NCI-H128 (cell line): ENCODE data around the gene SPEM3.
A peak's percentile ranks its signal among the peaks of the same experiment; 100 is the strongest.

Experiments used
- DNase-seq: peaks from one replicate; lab custom pipeline; 2025; ENCODE audit not compliant: unreplicated experiment; lab: John Stamatoyannopoulos, UW

Gene SPEM3

DNA sequence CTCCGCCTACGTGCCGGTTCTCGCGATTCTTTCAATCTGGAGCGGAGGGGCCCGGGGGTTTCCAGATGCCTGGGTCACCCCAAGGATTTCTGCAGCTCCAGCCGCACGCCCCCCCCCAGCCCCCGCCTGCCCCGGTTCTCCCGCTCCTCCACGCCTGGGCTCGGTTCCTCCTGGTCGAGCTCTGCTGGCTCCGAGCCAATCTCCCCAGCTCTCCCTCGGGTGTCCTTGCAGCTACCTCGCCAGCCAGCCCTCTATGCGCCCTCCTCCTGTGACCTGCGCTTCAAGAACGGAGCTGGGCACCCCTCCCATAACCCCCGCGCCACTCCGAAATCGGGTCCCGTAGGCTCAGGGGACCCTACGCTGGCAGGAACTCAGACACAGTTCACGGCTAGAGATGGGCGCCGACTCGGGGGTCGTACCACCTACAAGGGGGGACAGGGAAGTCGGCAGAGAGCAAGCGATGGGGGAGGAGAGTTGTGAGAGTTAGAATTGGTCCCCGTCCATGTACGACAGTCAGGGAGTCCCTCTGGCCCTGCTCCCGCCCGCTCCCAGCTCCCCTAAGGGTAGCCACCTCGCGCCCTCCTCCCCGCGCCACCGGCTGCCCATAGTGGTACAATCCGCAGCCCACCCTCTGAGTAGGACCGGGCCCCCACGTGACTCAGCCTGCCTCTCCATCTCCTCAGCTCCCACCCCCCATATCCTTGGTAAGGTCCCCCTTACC, 11.6 kb downstream of the SPEM3 start:
- DNase-seq: peak; percentile 30

DNA sequence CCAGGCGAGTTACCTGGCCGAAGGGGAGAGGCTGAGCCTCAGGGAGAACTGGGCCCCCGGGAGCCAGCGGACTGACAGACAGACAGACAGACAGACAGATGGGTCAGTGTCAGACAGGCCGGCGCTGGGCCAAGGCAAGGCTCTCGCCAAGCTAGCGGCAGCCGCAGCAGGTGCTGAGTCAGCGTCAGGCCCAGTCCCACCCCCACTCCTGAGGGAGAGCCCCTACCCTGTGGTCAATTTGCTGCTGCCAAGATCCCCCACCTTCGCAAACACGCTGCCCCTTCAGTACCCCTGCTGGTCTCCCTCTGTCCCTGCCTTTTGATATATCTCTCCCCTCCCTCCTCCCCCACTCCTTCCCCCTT, 12.2 kb downstream of the SPEM3 start:
- no peak for DNase-seq

DNA sequence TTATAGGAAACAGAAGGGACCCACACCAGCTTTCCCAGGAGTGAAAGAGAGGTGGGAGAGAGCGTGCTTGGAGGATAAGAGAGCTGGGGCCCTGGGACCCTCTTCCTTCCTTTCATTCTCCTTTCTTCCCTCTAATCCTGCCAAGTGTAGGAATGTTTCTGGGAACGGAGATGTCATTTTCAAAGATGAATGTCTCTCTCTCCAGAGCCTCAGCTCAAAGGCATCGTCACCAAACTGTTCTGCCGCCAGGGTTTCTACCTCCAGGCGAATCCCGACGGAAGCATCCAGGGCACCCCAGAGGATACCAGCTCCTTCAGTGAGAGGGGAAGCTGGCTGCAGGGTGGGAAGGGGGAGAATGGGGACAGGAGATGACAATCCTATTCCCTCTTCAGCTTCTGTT, 12.6 kb downstream of the SPEM3 start:
- DNase-seq: no peak

DNA sequence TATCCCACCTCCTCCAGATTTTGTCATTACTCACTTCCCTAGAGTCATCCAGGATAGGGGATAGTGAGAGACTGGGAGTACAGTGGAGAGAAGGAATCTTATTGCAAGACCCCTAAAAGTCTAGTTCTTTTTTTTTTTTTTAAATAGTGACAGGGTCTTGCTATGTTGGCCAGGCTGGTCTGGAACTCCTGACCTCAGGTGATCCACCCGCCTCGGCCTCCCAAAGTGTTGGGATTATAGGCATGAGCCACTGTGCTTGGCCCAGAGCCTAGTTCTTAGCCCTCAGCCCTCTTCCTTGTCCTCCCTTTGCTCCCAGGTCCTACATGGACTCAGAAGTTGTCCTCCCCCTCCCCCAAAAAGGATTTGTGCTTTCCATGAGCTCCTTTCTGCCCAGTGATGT, 13.5 kb downstream of the SPEM3 start:
- no peak for DNase-seq

DNA sequence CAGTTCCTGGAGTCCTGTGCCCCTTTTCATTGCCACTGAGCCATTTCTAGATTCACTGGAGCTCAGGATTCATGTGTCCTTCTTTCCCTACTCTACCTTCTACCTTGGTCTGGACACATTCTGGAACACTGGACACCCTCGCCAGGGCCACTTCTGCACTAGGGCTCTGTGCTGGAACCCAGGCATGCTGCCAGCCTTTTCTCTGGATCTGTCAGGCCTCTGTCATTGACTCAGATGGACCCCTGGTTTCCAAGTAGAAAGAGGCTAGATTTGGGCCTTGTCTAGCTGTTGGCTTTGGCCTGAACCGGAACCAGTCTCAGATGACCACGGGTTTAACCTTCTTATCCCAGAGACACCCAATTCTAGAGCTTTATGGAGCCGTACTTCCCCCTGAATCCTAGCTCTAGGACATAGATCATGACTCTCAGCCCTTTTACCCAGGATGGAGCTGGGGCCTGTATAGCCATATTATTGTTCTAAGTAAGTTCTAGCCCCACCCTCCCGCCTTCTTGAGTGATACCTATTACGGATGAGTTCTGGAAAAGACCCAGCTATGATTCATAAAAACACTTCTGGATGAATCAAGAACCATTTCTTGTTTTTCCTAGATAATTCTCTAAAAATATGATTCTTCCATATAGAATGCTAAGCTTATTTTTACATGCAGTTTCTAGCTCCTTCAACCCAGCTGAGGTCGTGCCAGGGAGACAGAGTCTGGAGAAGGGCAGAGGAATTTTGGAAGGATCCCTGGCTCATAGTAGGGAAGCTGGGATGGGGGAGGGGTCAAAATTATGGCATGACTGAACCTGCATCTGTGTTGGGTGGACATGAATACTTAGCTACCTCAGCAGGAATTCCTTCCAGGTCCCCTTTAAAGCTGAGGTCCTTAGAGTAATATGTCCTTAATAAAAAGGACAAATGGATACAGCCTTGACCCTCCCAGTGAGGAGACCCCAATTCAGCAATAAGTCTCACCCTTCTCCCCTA, 15.1 kb downstream of the SPEM3 start:
- no peak for DNase-seq

DNA sequence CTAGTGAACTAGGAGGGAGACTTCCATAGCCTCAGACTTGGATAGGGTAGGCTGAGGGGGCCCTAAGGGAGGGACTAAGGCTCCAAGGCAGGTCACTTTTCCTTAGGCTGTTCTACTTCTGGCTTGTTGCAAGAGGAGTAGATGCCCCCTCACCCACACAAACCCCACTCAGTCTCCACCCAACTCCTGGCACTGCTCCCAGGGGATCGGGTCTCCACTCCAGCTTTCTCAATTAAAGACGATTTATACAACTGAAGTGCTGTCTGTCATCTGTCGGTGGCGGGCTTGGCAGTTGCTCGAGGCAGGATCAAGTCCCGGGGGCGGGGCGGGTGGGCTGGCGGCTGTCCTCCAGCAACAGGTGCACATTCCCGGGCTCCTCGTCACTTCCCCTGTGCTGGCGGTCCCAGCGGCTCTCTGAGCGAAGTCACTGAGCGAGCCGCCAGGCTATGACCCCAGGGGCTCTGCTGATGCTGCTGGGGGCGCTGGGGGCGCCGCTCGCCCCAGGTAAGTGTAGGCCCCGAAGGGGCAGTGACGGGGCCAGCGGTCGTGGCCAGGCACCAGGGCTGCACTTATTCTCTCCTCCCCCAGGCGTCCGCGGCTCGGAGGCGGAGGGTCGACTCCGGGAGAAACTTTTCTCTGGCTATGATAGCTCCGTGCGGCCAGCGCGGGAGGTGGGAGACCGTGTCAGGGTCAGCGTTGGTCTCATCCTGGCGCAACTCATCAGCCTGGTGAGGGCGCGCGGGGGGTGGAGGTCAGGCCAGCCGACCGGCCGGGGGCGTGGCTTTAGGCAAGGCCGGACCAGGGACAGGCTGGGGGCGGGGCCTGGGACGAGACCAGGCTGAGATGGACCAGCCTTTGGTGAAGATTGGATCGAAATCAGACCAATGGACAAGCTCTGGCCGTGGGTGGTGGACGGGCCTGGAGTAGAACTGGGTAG, 16.3 kb downstream of the SPEM3 start, which contains the start of gene CHRNB1:
TSS of gene CHRNB1 (plus strand) at position 380 of the 937 bp plus-strand sequence. CDS start at position 447, 67 bp downstream.
- peak; percentile 12 for DNase-seq

DNA sequence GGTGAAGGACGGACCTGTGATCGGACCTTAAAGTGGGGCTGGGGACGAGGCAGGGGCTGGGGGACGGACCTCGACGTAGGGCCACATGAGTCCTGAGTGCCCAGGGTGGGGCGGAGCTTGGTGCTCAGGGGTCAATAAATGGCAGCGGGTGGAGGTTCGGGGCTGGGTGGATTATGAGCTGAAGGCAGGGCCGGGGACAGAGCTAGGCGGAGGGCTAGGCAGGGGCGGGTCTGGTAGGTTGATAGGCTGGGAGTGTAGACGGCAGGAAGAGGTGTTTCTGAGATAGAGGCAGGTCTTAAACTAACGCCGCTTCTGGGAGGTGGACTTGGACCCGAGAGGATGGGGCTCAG, 16.9 kb downstream of the SPEM3 start:
- no peak for DNase-seq

DNA sequence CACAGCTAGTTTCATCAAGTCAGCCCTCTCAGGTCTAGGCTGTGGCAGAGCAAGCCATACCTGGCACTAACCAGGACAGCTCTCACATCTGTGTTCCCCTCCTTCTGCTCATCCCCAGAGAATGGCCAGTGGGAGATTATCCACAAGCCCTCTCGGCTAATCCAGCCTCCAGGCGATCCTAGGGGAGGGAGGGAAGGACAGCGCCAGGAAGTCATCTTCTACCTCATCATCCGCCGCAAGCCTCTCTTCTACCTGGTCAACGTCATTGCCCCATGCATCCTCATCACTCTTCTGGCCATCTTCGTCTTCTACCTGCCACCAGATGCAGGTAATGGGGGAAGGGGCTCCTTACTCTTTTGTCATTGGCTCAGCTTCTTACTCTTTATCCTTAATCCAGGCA, 19.8 kb downstream of the SPEM3 start:
- no peak for DNase-seq

DNA sequence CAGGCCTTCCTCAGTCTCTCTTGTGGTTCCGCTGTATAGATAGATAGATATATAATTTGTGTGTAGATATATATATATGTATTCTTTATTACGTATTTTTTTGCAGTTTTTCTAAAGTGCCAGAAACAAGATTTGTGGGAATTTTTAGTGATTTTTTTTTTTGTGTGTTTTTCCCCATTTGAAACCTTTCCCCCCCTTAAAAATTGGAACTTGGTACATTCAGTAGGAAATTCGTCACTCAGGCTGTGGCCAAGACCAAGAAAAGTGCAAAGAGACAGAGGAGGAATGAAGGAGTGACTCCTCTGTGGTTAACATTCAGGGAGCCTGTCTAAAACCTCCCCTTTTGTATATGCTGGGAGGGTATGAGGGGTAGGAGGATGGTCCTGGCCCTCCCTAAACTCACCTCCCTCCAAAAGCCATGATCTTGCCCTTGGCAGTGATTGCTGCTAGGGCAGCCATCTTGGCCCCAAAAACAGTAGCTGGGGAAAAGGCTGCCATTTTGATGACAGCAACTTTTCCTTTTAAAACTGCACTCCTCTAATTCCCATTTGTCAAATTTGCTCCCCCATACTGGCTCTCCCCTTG, 31.4 kb downstream of the SPEM3 start:
- no peak for DNase-seq

DNA sequence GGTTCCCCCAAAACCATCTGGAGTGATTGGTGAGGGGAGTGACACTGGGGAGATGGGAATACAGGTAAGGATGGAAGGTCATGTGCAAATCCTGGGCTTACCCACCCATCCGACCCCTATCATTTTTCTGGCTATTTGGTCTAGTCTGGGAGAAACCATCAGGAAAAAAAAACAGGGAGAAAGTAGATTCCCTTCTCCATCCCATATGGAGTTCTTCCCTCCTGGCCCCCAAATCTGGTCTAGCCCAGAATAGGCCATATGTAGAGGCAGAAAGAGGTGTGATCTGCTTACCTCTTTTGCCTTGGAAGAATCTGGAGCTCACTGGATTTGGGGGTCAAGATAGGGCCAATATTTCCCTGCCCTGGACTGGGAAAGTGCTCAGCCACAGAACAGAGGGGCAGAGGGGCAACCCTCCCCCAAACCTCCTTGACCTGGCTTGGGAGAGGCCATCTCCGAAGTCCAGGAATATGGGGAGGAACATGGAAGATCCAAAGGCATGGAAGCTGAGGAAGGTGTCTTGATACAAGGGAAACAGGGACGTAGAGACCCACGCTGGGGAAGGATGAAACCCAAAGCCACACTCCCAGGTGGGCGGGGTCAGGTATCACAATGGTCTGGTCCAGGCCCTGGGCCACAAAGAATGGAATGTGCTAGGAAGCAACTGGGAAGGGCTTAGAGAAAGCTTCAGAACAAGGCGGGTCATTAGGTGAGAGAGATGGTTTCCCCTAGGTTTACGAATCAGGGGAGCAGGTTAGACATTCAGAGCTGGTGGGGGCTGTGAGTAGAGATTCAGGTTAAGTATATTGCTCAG, 32.4 kb downstream of the SPEM3 start:
- DNase-seq: no peak

DNA sequence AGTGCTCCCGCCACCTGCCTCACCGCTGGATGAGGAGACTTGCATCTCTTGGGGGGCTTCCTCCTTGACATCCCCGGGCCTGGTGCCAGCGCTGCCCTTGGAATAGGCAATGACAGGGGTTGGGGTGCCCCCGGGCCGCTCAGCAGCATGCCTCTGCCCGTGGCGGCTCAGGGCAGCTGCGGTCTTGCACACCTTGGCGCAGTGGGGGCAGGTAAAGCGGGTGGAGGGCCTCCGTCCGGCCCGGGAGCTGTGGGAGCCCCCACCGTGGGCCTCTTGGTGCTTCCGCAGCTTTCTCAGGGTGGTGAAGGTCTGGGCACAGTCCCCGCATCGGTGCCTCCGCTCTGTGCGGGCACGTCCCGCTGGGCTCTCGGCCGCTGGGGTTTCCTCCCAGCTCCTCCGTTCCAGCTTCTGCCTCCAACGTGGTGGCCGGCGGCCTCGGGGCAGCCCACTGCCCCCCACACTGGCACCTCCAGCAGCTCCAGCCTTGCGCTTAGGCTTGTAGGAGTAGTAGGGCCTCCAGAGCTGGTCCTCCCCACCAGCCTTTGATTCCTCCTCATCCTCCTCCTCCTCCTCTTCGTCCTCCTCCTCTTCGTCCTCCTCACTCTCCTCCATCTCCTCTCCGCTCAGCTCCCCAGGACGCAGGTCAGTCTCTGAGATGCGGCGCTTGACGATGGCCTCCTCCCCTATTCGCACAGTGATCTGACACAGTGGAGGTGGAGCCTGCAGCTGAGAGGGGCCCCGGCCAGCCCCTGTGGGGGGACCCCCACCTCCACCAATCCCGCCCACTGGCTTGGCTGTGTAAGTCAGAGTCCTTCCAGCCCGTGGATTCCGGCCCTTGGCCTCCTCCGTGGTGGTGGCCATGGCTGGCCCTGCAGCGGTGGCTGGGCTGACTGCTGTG, 34.1 kb downstream of the SPEM3 start:
- no peak for DNase-seq

DNA sequence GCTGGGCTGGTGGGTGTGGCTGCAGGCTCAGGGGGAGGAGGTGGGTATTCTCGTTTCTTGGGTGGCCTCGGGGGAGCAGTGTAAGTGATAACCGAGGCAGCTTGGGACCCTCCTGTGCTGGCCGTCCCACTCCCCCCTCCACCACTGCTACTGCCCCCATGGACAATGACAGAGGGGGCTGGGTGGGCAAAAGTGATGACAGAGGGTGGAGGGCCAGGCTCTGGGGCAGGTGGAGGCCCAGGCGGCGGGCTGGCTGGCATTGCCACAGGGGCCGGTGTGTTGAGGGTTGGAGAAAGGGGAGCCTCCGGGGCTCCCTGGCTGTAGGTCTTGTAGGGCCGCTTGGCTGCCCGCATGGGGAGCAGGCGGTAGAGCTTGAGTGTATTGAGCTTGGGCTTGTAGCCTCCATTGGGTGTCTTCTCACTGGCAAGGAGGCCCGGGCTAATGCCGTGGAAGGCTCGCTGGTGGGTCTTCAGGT, 34.8 kb downstream of the SPEM3 start:
- no peak for DNase-seq

DNA sequence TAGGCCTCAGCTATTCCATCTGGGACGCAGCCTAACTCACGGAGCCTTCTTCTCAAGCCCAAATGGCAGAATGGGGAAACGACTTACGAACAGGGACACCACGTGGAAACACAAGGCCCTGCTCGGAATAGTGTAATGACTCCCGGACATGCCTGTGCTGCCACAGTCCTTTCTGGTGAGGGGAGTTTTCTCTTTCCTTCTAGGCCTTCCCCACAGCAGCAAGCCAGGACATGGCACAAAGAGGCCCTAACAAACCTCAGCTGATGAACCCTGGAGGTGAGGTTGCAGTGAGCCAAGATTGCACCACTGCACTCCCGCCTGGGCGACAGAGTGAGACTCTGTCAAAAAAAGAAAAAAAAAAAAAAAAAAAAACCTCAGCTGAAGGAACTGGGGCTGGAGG, 35.4 kb downstream of the SPEM3 start:
- DNase-seq: no peak

DNA sequence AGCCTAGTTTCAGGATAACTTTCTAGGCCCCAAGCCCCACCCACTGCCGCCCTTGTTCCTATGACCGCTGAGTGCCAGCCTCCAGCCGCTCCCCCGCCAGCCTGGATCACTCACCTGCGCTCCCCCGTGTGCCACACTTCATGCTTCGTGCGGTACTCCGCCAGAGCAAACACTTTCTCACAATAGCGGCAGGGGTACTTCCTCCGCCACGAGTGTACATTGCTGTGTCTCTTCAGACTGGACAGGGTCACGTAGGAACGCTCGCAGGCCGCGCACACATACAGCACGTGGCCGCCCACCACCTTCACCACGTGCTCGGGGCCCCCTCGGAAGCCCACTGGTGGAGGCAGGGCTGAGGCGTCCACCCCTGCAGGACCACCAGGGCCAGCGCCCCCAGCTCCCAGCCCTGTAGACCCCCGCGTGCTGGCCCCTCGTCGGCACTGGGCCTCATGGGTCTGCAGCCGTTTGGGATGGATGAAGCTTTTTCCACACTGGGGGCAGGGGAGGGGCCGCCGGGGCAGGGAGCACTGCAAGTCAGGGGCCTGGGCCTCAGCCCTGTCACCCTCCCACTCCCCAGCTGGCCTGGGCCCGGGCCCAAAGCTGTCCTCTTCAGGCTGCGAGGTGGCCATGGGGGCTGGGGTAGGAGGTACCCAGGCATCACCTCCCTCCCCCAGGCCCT, 37.1 kb downstream of the SPEM3 start:
- no peak for DNase-seq

DNA sequence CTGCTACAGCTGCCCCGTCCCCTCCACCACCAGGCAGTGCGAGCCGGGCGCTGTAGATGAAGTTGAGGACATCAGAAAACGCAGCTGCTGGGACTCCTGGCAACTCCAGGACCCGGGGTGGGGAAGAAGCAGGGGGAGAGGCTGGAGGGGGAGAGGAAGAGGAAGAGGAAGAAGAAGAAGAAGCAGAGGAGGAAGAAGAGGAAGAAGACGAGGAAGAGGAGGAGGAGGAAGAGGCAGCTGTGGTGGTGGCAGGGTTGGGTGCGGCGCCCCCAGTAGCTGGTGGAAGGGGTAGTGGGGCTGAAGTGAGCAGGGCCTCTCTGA, 37.6 kb downstream of the SPEM3 start:
- DNase-seq: no peak

DNA sequence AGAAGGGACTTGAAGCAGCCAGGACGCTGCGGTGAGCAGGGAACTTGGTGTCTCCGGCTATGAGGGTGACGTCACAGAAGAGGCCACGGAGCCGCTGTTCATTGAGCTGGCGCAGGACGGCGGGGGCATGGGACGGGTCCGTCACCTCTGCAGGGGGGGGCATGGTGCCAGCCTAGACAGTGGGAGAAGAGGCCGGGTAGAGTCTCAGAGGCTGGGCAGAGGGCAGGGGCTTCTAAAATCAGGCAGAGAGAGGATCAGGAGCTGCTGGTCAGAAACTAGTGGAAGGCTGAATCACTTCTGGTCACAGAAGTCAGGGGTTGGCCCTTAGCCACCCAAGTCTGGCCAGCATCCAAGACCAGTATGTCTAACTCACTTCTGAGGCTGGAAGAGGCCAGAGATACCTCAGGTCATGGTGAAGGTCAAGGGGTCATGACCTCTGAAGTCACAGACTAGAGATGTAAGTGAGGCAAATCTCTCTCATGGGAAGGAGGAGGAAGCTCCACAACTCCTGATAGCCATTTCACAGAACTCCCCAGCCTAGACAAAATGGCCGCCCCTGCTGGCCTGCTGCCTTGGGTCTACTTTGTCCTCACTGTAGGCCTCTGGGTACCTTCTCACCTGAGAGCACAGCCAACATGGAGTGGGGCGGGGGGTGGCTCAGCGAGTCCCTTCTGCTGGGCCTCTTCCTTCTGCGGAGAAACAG, 38.1 kb downstream of the SPEM3 start:
- no peak for DNase-seq

DNA sequence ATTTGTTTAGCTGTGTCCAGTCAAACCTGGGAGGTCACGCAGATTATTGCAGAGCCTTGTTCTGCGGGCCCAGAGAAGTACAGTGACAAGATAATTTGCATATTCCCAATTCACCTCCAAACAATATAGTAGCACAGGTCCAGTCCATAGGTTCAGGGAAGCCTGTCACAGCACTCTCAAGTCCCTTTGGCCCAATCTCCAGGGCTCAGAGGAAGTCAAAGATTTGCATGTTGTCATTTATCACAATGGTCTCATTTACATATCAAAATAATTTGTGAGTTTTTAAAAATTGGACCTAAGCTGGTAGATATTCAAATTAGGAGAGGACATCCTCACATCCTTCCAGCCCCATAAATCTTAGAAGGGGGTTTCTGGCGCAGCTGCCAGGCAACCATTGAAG, 38.8 kb downstream of the SPEM3 start:
- DNase-seq: no peak

DNA sequence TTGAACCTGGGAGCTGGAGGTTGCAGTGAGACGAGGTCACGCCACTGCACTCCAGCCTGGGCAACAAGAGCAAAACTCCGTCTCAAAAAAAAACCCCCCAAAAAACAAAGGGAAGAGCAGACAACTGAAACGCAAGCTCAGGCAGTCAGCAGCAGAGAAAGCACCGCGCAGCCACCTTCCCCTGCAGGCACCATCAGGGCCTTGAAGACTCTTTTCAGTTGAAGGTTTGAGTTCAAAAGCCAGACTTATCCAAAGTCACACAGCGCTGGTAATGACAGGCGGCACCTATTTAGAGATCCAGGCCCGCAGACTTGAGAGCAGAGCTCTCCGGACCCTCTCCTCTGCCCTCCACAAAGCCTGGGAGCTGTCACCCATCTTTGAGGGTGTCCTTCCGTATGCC, 39.6 kb downstream of the SPEM3 start:
- no peak for DNase-seq
